HG02852 (cell line): ENCODE results near the gene WNT11.

Source experiments
- ATAC-seq: cut with Tn5 transposase; IDR thresholded peaks from one replicate; pipeline ENCODE4 v1.9.1; 2021; ENCODE audit warnings: mild to moderate bottlenecking, moderate library complexity; ENCODE audit not compliant: unreplicated experiment

Gene WNT11

GRCh38 chr11:76177250-76177686, 29.0 kb downstream of the WNT11 start:
- no peak for ATAC-seq

- no peak for ATAC-seq
Observed at GRCh38 chr11:76176463-76176862, 29.8 kb downstream of the WNT11 start.

- ATAC-seq = no peak
Observed at GRCh38 chr11:76175783-76176182, 30.5 kb downstream of the WNT11 start.

- no peak for ATAC-seq
Observed at GRCh38 chr11:76174330-76174729, 32.0 kb downstream of the WNT11 start.

- ATAC-seq = no peak
Observed at GRCh38 chr11:76173663-76174062, 32.6 kb downstream of the WNT11 start.

GRCh38 chr11:76172583-76172982, 33.7 kb downstream of the WNT11 start:
- no peak for ATAC-seq

DNA sequence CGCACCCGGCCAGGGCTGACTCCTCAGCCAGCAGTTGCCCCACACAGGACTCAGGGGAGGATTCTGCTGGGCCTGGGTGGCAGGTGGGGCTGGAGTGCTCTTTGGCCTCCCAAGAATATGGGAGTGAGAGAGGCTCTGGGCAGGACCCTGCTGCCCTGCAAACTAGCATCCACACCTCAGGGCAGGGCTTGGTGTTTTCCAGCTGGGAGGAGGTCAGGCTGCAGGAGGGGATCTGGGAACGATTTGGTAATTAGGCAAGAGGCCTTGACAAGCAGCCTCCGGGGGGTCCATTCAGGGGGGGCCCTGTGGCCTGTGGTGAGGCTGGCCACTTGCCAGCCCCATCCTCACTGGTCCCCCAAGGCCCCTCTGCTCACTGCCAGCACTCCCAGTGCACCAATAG, 35.8 kb downstream of the WNT11 start:
- ATAC-seq = no peak

DNA sequence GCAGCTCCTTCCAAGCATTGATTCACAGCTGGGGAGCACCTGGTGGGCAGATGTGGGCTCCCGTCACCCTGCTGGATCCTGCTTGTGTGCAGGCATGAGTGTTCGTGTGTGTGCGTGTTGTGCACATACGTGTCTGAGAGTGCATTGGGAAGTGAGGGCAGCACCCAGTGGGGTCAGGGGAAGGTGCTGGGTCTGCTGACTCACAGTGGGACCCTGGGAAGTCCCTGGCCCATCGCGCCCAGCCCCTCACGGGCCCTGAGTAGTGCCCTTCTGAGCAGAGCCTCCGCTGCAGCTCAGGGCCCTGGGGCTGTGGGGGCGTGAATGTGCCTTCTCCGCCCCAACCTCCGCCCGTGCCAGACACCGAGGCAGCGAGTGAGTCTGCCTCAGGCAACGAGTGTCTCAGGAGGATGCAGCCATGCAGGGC, 36.8 kb downstream of the WNT11 start:
- no peak for ATAC-seq

GRCh38 chr11:76167590-76167989, 38.7 kb downstream of the WNT11 start:
- ATAC-seq = no peak

- no peak for ATAC-seq
Observed at GRCh38 chr11:76166314-76166713, 40.0 kb downstream of the WNT11 start.

- no peak for ATAC-seq
Observed at GRCh38 chr11:76164861-76165751, 41.2 kb downstream of the WNT11 start.

DNA sequence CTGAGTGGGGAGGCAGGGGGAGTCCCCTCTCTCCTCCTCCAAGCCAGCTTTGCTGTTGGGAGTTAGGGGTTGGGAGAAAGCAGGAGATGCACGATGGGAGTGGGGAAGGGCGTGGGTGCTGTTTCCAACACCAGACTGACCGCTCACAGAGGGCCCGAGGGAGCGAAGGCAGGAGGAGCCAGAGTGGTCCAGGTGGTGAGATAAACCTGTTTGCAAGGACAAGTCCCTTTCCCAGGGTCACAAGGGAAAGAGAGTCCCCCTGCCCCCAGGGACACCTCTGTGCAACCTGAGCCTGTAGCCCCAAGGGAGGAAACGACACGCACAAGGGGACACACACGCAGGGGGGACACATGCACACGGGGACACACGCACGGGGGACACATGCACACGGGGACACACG, 42.2 kb downstream of the WNT11 start:
- no peak for ATAC-seq

GRCh38 chr11:76163289-76163880, 42.9 kb downstream of the WNT11 start:
- ATAC-seq = no peak

DNA sequence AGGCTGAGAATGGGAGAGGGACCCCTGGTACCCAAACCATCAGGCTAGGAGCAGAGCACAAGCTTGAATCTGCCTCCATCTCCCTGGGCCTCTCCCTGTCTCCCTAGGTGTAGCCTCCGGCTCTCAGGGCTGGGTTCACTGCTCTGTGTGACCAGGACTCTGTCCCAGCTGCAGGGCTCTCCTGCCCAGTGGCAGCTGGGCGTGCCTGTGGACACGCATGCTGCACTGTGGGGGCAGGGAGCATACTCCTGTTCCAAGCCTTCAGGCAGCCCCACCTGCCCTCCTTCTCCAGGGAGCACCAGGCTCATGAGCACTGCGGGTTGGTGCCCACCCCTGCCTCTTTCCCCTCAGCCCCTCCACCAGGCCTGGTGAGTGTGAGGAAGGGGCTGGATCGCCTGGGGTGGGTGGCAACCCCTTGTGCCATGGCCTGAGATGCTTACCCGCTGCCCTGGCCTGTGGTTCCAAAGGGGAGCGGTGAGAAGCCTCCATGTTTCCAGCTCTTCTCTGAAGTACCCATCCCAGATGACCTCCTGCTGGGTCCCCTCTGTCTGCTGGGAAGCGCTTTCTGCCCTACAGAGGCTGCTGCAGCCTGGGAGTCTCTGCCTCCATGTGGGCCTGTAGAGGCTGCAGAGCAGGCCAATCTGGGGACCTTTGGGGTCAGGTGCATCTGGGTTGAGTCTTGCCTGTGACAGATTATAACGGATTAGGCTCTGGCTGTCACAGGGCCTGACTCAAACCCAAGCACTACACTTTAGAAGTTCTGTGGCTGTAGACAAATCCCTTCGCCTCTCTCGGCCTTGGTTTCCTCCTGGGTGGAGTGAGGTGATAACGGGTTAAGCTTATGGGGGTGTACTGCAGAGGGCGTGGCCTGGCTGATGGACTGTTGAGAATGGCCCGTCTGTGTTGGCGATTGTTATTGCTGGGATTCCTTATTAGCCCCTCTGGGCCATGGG, 43.7 kb downstream of the WNT11 start:
- no peak for ATAC-seq

- no peak for ATAC-seq
Observed at GRCh38 chr11:76161261-76161961, 44.9 kb downstream of the WNT11 start.

GRCh38 chr11:76160856-76161255, 45.4 kb downstream of the WNT11 start:
- ATAC-seq = no peak

- ATAC-seq = no peak
Observed at GRCh38 chr11:76159983-76160661, 46.2 kb downstream of the WNT11 start.

- no peak for ATAC-seq
Observed at GRCh38 chr11:76159303-76159937, 46.9 kb downstream of the WNT11 start.
